Jurkat, Clone E6-1 (cell line): ENCODE results near the gene PHACTR2. TPM values are rescaled to one million over a fixed set of nuclear protein-coding genes. Genes with fewer than 3 reads are reported as not detected.
"Not testable (repeated sequence)": the region's sequence is repeated elsewhere in the genome, so short reads cannot be mapped to it uniquely, and the experiment has no call there.

Experiments used
- DNase-seq: peaks from one replicate; pipeline ENCODE4 v3.0.0-alpha.2; 2011; ENCODE audit warnings: low read depth, low spot score
- H3K4me3 ChIP-seq: 2 replicates; pipeline ENCODE4 v1.5.1; 2011; ENCODE audit warnings: mild to moderate bottlenecking, low read length, control low read depth, moderate library complexity
- polyA plus RNA-seq: library from polyadenylated mRNA; unstranded; fragments of >200 nt; gene quantifications from one replicate; pipeline ENCODE4 v1.2.1, GENCODE V29; 2012; ENCODE audit warnings: missing spikeins; ENCODE audit not compliant: insufficient read length, insufficient read depth

PHACTR2 gene
- 2.7 TPM for polyA plus RNA-seq

GRCh38 chr6:143677891-143678791, at the start of gene PHACTR2:
Gene PHACTR2 (plus strand): TSS chr6:143677965. CDS start chr6:143678164, 199 bp downstream.
- peak within 1 kb of the TSS; percentile 23 for H3K4me3 ChIP-seq
- no peak for DNase-seq

GRCh38 chr6:143629104-143630080, 48.4 kb upstream of the PHACTR2 start:
- no peak for DNase-seq
- H3K4me3 ChIP-seq, result no peak overlapping the region

DNA sequence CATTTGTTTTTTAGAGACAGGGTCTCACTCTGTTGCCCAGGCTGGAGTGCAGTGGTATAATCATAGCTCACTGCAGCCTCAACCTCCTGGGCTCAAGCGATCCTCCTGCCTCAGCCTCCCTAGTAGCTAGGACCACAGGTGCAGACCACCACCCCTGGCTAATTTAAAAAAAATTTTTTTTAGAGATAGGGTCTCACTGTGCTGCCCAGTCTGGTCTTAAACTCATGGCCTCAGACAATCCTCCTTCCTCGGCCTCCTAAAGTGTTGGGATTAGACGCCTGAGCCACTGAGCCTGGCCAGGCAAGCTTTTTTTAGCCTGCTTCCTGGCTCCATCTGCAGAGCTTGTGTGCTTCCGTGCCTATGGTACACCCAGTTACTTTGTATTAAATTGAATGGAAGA, 46.6 kb upstream of the PHACTR2 start:
- DNase-seq, H3K4me3 ChIP-seq: not testable (repeated sequence)

- no peak overlapping the region for H3K4me3 ChIP-seq
- no peak for DNase-seq
These were observed 44.9 kb upstream of the PHACTR2 start for GRCh38 chr6:143632894-143633293.

DNA sequence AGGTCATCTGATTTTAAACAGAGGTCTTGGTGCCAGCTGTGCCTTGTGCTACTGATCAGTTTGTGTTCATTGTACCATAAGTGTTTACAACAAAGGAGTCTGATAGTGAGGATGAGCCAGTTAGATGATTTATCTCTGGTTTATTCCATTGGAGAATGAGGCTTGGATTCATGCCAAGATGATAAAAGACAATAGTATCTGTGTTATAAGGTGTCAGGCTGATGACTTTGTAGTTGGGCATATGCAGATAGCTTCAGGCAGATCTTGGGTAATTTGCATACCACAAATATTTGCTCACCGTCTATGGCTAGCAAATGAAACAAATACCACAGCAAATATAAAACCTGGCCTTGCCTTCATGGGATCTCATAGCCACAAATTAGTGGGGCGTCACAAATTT, 43.3 kb upstream of the PHACTR2 start:
- peak; percentile 3 for DNase-seq
- no peak overlapping the region for H3K4me3 ChIP-seq

- no peak for DNase-seq
These were observed 40.1 kb upstream of the PHACTR2 start for GRCh38 chr6:143637691-143638090.

GRCh38 chr6:143642403-143642802, 35.4 kb upstream of the PHACTR2 start:
- H3K4me3 ChIP-seq, result no peak overlapping the region

More at GRCh38 chr6:143637691-143638090, 40.1 kb upstream of the PHACTR2 start:
- H3K4me3 ChIP-seq, result no peak overlapping the region

DNA sequence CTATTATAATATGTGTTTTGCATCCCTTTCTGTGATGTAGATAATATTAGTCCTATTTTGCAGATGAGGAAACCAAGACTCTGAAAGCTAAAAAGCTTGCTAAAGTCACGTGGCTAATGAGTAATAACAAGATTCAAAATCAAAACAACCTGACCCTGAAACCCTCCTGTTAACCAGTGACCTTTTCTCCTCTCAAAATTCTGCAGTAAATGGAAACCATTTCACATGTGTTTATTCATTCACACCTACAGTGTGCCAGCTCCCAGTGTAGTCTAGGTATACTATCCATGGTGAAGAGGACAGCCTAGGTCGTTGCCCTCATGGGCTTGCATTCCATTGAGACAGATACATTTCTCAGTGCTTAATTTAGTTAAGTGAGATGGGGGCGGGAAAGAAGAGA, 30.6 kb upstream of the PHACTR2 start:
- no peak for DNase-seq
- H3K4me3 ChIP-seq, result no peak overlapping the region

More at GRCh38 chr6:143642403-143642802, 35.4 kb upstream of the PHACTR2 start:
- DNase-seq, result no peak

- H3K4me3 ChIP-seq, result no peak overlapping the region
- no peak for DNase-seq
These were observed 30.0 kb upstream of the PHACTR2 start for GRCh38 chr6:143647732-143648131.

GRCh38 chr6:143649319-143649718, 28.4 kb upstream of the PHACTR2 start:
- not testable (repeated sequence) for DNase-seq, H3K4me3 ChIP-seq

- H3K4me3 ChIP-seq, DNase-seq: not testable (repeated sequence)
These were observed 26.4 kb upstream of the PHACTR2 start for GRCh38 chr6:143651328-143651727.

DNA sequence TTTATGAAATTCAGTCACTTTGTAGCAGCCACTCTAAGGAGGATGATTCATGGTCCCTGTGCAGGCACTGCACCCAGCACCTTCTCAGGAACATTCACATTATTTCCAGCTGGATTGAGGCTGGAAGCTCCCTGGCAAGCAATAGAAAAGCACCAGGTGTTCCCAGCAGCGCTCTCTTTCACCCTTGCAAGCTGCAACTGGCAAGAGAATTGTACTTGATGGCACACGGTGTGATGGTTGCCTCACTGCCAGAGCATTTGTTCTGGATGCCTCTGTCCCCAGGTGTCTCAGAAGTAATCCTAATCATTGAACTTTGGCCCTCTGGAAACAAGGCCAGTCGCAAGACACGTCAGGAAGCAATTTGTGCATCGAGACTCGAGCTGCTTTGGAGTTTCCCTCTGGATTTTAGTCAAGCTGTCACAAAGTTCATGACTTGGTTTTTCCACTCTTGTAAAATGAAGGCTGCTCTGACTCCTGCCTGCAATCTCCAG, 24.9 kb upstream of the PHACTR2 start:
- H3K4me3 ChIP-seq, result no peak overlapping the region
- no peak for DNase-seq

- H3K4me3 ChIP-seq, result no peak overlapping the region
- no peak for DNase-seq
These were observed 22.2 kb upstream of the PHACTR2 start for GRCh38 chr6:143655541-143655940.

DNA sequence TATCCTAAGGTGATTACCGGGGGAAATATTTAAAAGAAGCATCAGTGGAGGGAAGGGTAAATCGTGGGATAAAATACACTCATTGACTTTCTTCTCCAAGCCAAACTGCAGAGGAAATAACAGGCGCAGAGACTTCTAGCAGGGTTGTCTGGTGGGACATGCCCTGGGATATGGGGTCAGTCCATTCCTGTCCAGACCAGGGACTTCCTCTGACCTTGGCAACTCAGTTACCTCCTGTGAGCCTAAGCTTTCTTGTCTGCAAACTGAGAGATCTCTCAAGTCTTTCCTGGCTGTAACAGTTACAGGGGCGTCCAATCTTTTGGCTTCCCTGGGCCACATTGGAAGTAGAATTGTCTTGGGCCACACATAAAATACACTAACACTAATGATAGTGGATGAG, 21.7 kb upstream of the PHACTR2 start:
- no peak for DNase-seq
- H3K4me3 ChIP-seq, result no peak overlapping the region

- no peak for DNase-seq
- no peak overlapping the region for H3K4me3 ChIP-seq
These were observed 20.0 kb upstream of the PHACTR2 start for GRCh38 chr6:143657809-143658208.

GRCh38 chr6:143660170-143660569, 17.6 kb upstream of the PHACTR2 start:
- not testable (repeated sequence) for DNase-seq, H3K4me3 ChIP-seq

DNA sequence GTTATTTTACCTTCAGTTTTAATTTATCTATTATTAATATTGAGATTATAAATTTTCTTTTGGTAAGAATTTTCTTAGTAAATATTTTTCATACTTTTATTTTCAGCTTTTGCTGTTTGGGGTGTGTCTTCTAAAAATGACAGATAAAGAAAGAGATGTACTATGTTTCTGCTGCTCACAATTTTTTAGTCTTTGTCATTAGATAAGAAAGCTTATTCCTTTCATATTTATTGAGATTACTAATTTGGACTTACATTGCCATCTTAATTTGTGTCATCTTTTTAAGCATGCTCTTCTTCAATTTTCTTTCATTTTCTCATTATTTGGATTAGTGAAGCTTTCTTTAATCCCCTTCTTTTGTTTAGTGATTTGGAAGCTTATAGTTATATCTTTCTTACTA, 13.6 kb upstream of the PHACTR2 start:
- DNase-seq, result no peak
- no peak overlapping the region for H3K4me3 ChIP-seq

DNA sequence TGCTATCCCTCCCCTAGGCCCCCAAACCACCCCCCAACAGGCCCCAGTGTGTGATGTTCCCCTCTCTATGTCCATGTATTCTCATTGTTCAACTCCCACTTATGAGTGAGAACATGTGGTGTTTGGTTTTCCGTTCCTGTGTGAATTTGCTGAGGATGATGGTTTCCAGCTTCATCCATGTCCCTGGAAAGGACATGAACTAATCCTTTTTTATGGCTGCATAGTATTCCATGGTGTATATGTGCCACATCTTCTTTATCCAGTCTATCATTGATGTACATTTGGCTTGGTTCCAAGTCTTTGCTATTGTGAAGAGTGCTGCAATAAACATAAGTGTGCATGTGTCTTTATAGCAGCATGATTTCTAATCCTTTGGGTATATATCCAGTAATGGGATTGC, 11.8 kb upstream of the PHACTR2 start:
- not testable (repeated sequence) for DNase-seq, H3K4me3 ChIP-seq

GRCh38 chr6:143669483-143669882, 8.3 kb upstream of the PHACTR2 start:
- H3K4me3 ChIP-seq, DNase-seq: not testable (repeated sequence)
